Muscle of arm (tissue), 12 donors: Measurements from ENCODE around the gene OPCML. TPM values are rescaled to one million over a fixed set of nuclear protein-coding genes. Genes with fewer than 3 reads are reported as not detected.

ENCODE experiments used
- DNase-seq: peaks from one replicate; pipeline ENCODE4 v3.0.0-alpha.2; 2013
- polyA plus RNA-seq, 12 donors: library from polyadenylated mRNA; unstranded; fragments of 120-200 nt; gene quantifications; one replicate each; pipeline ENCODE4 v1.2.1, GENCODE V29; 2013; ENCODE audit not compliant: insufficient read length in 12 of 12

OPCML gene
- polyA plus RNA-seq, 12 donors, result 1.1 to 3.0 (median 1.8) TPM; not detected in 1

DNA sequence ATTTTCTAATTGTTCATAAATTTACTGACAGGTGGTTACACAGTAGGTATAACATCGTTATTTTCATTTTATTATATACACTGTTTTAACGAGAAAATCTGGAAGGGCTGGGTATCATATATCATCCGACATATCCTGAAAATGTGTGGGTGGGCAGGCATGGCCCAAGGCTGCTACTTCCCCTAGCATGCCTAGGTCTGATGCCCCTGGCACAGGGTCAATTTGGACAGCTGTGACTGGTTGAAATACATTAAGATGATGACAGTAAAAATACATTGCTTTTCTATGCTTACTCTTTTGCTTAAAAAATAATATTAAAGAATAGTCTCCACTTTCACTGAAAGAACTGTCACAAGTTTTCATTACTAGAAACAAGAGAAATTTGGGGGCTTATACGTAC, 908.8 kb downstream of the OPCML start:
- DNase-seq, result no peak

GRCh38 chr11:132621976-132622580, 910.2 kb downstream of the OPCML start:
- DNase-seq, result no peak

- DNase-seq, result no peak
Measured at GRCh38 chr11:132620423-132620822, 911.9 kb downstream of the OPCML start.

DNA sequence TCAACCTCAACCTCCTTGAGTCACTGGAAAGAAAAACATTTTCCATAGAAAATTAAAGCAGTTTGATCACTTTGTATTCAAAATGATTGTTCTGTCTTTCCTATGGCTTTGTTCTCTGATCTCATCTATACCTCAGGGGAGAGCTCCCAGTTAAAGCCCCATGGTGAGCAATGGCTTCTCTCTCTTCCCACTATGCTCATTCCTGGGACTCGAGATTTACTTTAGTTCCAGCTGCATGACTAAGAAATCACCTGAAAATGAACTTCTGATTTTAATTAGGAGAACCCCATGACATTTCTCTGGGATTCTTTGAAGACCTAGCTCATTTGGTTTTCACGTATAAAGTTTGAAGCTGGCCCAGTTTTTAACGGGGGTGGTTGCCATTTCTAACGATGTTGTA, 921.5 kb downstream of the OPCML start:
- no peak for DNase-seq

- no peak for DNase-seq
Measured at GRCh38 chr11:132610216-132610615, 922.1 kb downstream of the OPCML start.

- no peak for DNase-seq
Measured at GRCh38 chr11:132607575-132607974, 924.7 kb downstream of the OPCML start.

DNA sequence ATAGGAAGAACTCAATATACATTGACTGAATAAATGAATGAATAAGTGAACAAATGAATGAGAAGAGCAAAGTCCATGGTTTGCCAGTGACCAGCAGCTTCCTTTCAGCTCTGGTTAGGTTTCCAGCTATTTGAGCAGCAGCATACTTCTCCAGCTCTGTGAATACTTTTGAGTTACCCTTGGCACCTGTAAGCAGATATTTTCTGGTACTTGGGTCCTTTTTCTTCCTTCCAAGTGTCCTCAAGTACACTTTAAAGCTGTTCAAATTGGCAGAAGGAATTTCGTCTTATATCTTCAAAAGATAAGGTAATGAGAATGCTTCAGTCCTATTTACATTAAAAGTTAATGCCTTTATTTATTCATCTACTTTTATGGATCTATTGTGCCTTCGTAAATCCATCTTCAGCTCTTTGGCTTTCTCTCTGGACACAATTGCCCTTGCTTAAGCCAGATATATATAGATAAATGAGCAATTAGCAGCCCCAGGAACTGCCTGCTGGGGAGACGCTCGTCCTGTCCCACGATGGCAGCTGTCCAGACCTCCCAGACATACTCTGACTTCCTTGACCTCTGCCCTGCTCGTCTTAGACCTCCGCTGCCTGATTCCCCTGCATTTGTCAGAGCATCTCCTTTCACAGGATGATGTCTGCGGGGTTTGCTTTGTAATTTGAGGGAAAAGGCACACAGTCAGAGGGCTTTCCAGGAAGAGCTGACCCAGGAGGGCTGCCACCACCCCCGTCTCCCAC, 926.3 kb downstream of the OPCML start:
- no peak for DNase-seq

DNA sequence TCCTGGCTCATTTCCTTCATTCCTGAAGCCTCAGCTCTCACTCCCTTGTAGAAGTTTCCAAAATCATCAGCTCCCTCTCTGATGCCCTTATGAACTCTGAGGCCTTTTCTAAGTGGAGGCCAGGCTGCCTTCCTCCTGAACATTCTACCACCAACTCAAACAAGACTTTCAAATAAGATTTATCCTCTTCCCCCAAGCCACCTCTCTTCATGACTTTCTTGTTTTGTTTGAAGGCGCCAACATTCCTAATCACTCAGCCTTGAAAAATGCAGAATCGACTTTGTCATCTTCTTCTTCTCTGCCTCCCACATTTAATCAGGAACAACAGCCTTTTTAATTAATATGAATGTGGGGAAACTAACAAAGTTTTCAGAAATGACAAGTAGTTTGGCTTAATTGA, 927.9 kb downstream of the OPCML start:
- DNase-seq, result no peak

DNA sequence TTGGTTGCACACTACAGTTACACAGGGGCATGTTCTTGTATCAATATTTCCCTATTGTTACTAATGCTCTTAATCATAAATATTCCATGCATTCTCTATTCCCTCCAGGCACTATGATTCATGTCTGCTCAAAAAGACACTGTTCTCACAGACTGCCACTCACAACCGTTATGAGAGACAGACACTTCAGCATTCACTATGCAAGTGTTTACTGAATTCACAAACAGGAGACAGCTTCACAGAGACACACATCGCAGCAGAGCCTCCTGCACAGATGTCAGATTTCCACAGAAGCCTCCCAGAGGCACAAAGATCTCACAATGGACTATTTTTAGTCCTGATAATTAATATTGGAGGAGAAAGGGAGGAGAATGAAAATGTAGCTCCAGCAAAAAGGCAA, 930.4 kb downstream of the OPCML start:
- DNase-seq, result no peak

- DNase-seq, result no peak
Measured at GRCh38 chr11:132595711-132596134, 936.6 kb downstream of the OPCML start.

DNA sequence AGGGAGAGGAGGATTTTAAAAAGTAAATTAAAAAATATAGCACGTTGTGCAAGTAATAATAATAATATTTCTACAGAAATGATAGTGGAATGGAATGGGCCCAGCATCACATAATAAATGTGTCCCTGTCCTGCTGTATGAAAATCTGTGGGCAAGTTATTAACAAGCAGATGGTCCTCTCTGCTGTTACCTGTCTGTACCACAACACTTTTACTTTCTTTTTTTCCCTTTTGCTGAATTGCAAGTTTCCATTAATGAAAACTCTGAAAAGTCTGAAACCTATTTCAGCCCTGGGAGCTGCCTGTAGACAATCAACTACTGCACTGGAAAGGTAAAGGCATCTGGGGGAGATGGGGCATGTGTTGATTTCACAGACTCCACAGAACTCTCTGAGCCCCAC, 937.1 kb downstream of the OPCML start:
- DNase-seq, result no peak

DNA sequence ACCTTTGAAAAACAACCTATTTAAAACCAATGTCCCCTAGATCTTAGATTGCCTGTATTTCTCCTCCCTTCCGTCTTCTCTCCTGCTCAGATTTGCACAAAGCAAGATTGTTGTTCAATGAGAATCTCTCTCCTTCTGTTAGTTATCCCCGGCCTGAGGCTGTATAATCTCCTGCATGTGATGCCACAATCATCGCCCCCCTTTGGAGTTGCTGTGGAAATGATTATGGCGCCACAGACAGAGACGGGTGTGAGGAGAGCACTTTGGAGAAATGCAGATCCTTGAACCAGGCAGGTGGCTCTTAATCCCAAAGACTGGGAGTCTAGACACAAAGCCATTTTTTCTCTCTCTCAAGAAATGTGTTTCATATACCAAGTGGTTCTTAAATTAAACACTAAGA, 941.3 kb downstream of the OPCML start:
- DNase-seq, result no peak

GRCh38 chr11:132590554-132590953, 941.7 kb downstream of the OPCML start:
- no peak for DNase-seq

DNA sequence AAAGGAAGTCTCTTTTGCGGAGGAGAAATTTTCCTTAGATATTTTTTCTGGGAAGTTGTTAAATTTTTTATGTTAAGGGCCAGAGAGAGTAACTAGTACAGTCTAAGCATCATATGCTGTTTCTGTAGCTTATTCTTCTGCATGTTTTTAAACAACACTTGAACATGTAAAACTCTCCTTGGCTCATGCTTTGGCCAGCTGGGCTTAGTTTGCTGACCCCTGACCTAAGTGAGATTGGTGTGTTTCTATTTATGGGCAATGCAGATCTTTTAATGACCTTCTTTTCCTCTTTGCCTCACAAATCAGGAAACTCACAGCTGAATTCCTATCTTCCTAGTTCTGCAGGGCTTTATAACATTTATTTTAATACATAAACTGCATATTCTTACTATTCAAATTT, 942.5 kb downstream of the OPCML start:
- DNase-seq, result peak; percentile 9

DNA sequence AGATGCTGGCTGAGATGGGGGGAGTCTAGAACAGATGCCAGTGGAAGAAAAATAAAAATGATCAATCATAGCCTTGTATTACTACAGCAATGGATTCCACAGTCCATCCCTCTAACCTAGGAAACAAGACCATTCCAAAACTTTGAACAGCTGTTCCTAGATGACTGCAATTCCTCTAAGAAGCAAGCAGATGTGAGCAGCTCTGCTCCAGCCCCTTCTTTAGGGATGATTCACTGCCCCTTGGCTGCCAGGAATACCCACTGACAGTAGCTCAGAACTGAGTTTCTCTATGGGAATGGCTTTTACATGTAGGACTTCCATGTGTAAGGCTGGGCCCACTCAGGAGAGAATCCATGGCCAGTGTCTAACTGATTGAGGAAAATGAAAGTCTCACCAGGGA, 943.9 kb downstream of the OPCML start:
- DNase-seq, result no peak

- no peak for DNase-seq
Measured at GRCh38 chr11:132587716-132588115, 944.6 kb downstream of the OPCML start.

- DNase-seq, result peak; percentile 20
Measured at GRCh38 chr11:132586801-132587200, 945.5 kb downstream of the OPCML start.

DNA sequence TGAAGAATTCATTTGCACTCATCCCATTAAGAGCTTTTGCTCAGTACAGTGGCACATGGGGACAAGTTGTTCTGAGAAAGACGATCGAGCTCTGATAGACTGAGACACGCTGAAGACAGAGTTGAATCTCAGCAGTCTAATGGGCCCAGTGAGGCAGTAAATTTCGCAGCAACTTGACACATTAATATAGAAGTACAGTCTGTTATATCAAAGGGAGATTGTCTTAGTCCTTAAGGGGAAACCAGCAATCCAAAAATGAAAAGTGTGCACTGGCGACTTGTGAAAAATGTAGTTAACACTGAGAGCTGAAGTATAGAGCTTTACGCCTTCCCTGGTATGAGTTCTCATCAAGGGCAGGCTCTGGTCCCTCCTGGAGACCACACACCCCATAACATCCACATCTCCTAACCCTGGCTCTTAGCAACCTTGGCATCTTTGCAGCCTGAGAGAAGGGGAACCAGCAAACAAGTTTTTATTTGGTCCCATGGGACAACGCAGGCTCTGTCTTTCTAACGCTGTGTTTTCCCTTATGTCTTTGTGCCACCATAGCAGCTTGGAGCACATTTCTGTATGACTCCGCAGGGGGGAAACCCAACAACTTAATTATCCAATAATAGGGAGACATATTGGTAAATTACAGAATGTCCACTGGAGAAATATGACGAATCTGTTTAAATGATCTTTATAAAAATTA, 952.5 kb downstream of the OPCML start:
- DNase-seq, result no peak

GRCh38 chr11:132579136-132579535, 953.2 kb downstream of the OPCML start:
- no peak for DNase-seq

DNA sequence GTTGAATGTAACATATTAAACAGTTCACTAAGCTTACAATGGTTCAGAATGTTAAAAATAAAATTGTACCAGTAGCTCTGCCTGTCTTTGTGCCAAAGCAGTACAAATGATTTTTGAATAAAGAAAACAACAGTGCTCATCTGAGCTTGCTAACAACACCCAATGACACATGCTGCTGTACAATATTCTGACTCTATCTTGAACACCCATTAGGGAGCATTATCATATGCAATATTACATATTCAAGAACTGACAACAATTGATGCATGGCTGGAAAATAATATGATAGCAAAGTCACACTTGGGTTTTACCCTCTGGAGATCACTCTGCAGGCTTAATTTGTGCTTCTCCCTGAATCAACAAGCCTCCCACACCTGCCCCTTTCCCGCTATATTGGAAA, 953.7 kb downstream of the OPCML start:
- DNase-seq, result no peak

- DNase-seq, result no peak
Measured at GRCh38 chr11:132576706-132577105, 955.6 kb downstream of the OPCML start.

GRCh38 chr11:132564091-132564885, 968.0 kb downstream of the OPCML start:
- DNase-seq, result no peak
